RWPE1 (cell line): ENCODE measurements around the gene CPTP.
A peak's percentile ranks its signal among the peaks of the same experiment; 100 is the strongest.

ENCODE experiments used
- CTCF ChIA-PET: fragments of 350-600 bp; sonication (Branson Sonifier 250); formaldehyde crosslinking; extraction: SDS; loops from one replicate; lab custom pipeline; 2021; lab: Yijun Ruan, JAX
- POLR2A ChIA-PET: fragments of 400-600 bp; formaldehyde crosslinking; extraction: SDS; loops from one replicate; lab custom pipeline; 2020; ENCODE audit warnings: antibody characterized with exemption; ENCODE audit not compliant: low non-redundant PET; lab: Yijun Ruan, JAX
- DNase-seq: peaks from one replicate; pipeline ENCODE4 v3.0.0; 2012; ENCODE audit warnings: low spot score
- H3K27ac ChIP-seq: fragments of 450-650 bp; 2 replicates; pipeline ENCODE4 v1.5.1; 2017
- TF ChIP-seq, protein P1 (sequence below): fragments of 450-650 bp; conservative IDR thresholded peaks from 2 replicates; pipeline ENCODE4 v1.5.1; 2017; ENCODE audit warnings: low read depth, mild to moderate bottlenecking

Gene CPTP

DNA sequence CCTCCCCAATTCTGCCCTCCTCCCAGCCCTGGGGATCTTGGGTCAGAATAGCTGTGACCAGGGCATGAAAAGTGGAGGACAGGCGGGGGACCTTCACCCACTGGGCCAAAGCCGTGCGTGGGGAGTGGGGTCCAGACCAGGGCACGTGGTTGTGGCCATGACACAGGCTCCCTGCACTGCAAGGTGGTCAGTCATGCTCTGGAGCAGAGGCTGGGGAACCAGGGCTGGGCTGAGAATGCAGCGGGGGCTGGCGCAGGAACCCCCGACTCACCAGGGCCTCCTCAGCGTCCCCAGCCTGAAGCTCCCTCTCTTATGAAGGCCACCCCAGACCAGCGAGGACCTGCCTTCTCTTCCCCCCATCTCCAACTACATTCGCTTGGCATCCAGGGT lies 21.9 kb downstream of the CPTP start:
- CTCF ChIA-PET: interaction anchor here (0.7 kb wide), 1 partner anchor 35 kb away, joined by 3 read pairs; no protein-coding TSS in a partner anchor
- DNase-seq: no peak
- POLR2A ChIA-PET: no interaction called here
- TF ChIP-seq, protein P1, sequence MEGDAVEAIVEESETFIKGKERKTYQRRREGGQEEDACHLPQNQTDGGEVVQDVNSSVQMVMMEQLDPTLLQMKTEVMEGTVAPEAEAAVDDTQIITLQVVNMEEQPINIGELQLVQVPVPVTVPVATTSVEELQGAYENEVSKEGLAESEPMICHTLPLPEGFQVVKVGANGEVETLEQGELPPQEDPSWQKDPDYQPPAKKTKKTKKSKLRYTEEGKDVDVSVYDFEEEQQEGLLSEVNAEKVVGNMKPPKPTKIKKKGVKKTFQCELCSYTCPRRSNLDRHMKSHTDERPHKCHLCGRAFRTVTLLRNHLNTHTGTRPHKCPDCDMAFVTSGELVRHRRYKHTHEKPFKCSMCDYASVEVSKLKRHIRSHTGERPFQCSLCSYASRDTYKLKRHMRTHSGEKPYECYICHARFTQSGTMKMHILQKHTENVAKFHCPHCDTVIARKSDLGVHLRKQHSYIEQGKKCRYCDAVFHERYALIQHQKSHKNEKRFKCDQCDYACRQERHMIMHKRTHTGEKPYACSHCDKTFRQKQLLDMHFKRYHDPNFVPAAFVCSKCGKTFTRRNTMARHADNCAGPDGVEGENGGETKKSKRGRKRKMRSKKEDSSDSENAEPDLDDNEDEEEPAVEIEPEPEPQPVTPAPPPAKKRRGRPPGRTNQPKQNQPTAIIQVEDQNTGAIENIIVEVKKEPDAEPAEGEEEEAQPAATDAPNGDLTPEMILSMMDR: no peak
- peak overlapping the region; percentile 98 for H3K27ac ChIP-seq

DNA sequence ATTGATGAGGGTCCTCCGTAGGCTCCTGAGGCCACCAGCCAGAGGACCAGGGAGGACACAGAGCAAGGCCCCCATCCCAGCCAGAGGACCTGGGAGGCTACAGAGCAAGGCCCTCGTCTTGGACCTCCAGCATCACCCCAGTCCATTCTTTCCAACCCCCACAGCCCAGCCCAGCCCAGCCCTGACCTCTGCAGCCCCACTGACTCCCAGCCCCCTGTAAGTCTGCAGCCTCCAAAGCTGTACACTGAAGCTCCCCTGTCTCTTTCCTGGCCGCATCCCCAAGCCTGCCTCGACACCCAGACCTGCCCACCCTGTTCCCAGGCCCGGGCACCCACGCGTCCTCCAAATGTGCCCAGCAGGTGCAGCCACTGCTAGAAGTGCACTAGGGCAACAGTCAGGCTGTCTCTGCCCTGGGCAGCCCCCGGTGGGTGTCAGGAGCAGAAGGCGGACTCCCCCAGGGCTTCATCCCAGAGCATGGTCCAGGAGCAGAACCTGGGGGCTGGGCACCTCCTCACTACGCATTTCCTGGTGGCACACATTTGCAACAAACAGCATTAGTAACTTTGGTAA lies 22.5 kb downstream of the CPTP start:
- ChIA-PET CTCF (no interaction called here), POLR2A (interaction anchor here (0.8 kb wide), 1 partner anchor 28 kb away, joined by 4 read pairs; the partner anchor contains the start of gene AURKAIP1)
- DNase-seq: no peak
- TF ChIP-seq, protein P1: no peak
- H3K27ac ChIP-seq: peak overlapping the region; percentile 98

DNA sequence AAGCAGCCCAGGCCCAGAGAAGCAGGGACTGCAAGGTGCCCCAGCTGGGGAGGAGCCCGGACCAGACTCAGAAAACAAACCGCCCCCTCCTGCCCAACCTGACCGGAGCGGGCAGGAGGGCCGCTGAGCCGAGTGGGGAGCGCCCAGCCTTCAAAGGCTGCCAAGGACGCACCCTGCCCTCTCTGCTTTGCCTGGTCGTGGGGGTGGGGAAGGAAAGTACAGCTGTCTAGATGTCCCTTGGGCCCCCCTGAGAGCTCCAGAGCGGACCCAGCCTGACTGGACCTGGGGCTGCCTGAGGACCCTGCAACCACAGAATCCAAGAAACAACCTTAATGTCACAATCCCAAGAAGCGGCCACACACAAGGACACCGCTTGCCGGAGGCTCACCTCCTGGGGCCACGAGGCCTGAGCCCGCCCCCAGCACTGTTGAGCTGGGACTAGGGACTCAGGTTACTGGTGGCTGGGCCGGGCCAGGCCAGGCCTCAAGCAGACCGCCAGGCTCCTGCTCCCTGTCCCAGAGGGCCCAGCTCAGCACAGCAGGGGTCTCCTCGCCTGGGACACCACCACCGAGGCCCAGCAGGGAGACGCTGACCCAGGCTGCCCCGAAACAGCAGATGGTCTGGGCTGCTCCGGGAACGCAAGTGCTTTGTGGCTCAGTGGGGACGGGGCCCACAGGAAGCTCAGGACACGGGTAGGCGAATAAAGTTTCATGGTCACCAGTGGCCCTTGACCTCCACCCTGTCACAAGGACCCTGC lies 23.2 kb downstream of the CPTP start:
- peak overlapping the region; percentile 98 for H3K27ac ChIP-seq
- no peak for DNase-seq
- CTCF ChIA-PET: interaction anchor here (0.6 to 1.4 kb wide), 6 partner anchors 17 to 281 kb away, joined by 3 to 6 read pairs (median 3); partner anchors contain the start of gene AURKAIP1
- TF ChIP-seq, protein P1: no peak
- POLR2A ChIA-PET: interaction anchor here (0.8 to 1.1 kb wide), 2 partner anchors 28 to 39 kb away, joined by 3 to 4 read pairs; partner anchors contain the start of gene AURKAIP1

DNA sequence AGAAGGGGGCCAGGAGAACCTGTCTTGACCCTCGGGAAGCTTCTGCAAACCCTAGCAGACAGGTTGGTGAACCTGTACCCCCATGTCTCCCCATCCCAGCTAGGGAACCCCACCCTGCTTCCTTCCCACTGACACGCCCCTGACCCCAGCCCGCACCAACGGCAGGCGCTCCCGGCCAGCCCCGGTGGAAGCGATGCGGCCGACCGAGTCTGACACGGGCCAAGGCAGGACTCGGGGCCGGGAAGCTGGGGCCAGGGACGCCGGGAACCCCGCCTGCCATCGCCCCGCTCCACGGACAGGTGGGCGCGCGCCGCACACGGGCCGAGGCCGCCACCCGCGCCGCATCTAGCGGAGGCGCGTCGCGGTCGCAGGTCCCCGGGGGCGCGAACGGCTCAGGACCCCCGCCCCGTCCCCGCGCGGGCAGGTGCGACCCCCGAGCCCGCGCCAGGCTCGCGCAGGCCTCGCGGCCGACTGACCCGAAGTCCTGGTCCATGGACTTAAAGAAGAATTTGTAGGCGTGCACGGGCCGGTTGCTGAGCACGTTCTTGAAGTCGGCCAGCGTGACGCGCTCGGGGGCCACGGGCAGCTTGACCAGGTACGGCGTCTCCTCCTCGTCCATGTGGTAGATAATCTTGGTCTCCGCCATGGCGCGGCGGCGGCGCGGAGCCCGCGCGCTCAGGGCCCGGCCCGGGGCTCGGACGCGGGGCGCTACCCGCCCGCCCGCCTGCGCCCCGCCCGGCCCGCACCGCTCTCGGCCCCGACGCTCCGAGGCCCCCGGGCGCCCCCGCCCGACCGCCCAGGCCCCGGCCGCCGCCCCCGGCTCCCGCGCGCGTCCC lies 24.0 kb downstream of the CPTP start:
- TF ChIP-seq, protein P1: no peak
- H3K27ac ChIP-seq: peak overlapping the region; percentile 98
- no peak for DNase-seq
- POLR2A ChIA-PET: interaction anchor here (1.1 kb wide), 1 partner anchor 39 kb away, joined by 3 read pairs; no protein-coding TSS in a partner anchor
- CTCF ChIA-PET: interaction anchor here (0.6 to 1.4 kb wide), 8 partner anchors 18 to 282 kb away, joined by 3 to 6 read pairs (median 3); partner anchors contain the start of gene AURKAIP1

DNA sequence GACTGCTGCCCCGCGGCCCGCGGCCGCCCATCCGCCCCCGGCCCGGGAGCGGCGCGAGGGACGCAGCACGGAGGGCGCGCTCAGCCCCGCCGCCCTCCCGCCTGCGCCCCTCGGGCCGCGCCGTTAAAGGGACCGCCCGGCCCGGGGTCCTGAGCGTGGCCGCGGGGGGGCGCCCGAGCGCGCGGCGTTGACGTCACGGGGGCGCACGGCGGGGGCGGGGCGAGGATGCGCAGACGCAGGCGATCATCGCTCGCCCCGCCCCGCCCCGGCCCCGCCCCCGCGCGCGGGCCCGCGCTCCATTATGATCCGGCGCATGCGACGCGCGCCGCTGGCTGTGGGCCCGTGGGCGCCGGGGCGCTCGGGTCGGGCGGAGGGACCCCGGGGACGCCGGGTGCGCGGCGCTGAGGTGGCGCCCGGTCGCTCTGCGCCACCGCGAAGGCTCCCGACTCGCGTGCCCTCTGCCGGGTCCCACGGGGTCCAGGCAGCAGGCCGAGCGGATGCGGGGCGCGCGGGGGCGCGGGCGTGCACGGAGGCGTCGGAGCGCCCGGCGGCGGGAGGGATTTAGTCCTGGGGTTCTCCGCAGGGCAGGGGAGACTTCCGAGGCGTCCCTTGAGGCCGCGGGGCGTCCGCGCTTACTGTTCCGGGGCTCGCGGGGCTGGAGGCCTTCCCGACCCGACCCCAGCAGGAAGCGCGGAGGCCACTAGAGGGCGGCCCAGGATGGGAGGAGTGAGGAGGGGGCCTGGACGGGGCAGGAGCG lies 24.8 kb downstream of the CPTP start, which contains the start of gene DVL1:
Gene DVL1, minus strand, starts transcription at position 163 of the 757 bp plus-strand sequence. CDS start 353 bp downstream, outside the sequence.
- ChIA-PET CTCF (interaction anchor here (0.6 kb wide), 2 partner anchors 50 to 64 kb away, joined by 3 to 4 read pairs; no protein-coding TSS in a partner anchor), POLR2A (no interaction called here)
- H3K27ac ChIP-seq: peak within 1 kb of the TSS; percentile 98

More for the DNA sequence above, 24.8 kb downstream of the CPTP start, which contains the start of gene DVL1:
- TF ChIP-seq, protein P1: peak; percentile 65
- peak; percentile 68 for DNase-seq
